GM18505 (cell line): ENCODE results near the gene ELOB.

Source experiments
- ATAC-seq: cut with Tn5 transposase; IDR thresholded peaks from one replicate; pipeline ENCODE4 v1.9.1; 2021; ENCODE audit not compliant: unreplicated experiment
- POLR2A ChIP-seq: IDR thresholded peaks from 4 replicates; pipeline ENCODE4 v1.6.1; 2011; ENCODE audit warnings: borderline replicate concordance; ENCODE audit not compliant: insufficient read depth, insufficient read length; ENCODE audit errors: extremely low read depth

ELOB gene

GRCh38 chr16:2773188-2773968 lies 3.7 kb downstream of the ELOB start:
- ATAC-seq: no peak

GRCh38 chr16:2771496-2772402 lies 5.3 kb downstream of the ELOB start:
- no peak for TF ChIP-seq POLR2A
- ATAC-seq: no peak

More at GRCh38 chr16:2773188-2773968, 3.7 kb downstream of the ELOB start:
- no peak for TF ChIP-seq POLR2A

GRCh38 chr16:2770057-2770951 lies 6.8 kb downstream of the ELOB start:
- TF ChIP-seq POLR2A: no peak
- no peak for ATAC-seq

- peak; percentile 2 for TF ChIP-seq POLR2A
- ATAC-seq: no peak
Measured at GRCh38 chr16:2769675-2770056, 7.4 kb downstream of the ELOB start.

GRCh38 chr16:2769100-2769529 lies 8.0 kb downstream of the ELOB start:
- ATAC-seq: no peak
- peak; percentile 8 for TF ChIP-seq POLR2A

GRCh38 chr16:2768403-2769089 lies 8.5 kb downstream of the ELOB start:
- ATAC-seq: no peak
- no peak for TF ChIP-seq POLR2A

- no peak for ATAC-seq
Measured at GRCh38 chr16:2767891-2768290, 9.2 kb downstream of the ELOB start.

GRCh38 chr16:2767140-2767731 lies 9.8 kb downstream of the ELOB start:
- no peak for ATAC-seq
- no peak for TF ChIP-seq POLR2A

More at GRCh38 chr16:2767891-2768290, 9.2 kb downstream of the ELOB start:
- no peak for TF ChIP-seq POLR2A

GRCh38 chr16:2766430-2767139 lies 10.5 kb downstream of the ELOB start:
- TF ChIP-seq POLR2A: peak; percentile 32
- no peak for ATAC-seq

- ATAC-seq: no peak
- no peak for TF ChIP-seq POLR2A
Measured at GRCh38 chr16:2765462-2766404, 11.3 kb downstream of the ELOB start.

- no peak for TF ChIP-seq POLR2A
- no peak for ATAC-seq
Measured at GRCh38 chr16:2764718-2765117, 12.4 kb downstream of the ELOB start.

GRCh38 chr16:2763173-2763572 lies 13.9 kb downstream of the ELOB start:
- TF ChIP-seq POLR2A: no peak
- ATAC-seq: no peak
